A549 (cell line): ENCODE measurements around the gene RNF10.

Experiments used
- CBX8 ChIP-seq: fragments of 200-600 bp; sonication (generic); IDR thresholded peaks from 2 replicates; pipeline ENCODE4 v1.6.1; 2016
- EP300 ChIP-seq, 2 experiments: fragments of >200 bp; sonication (Bioruptor Twin); formaldehyde crosslinking; IDR thresholded peaks; 2 replicates in 1 of 2; 3 replicates in 1 of 2; pipeline ENCODE4 v1.6.1; 2016 to 2017
- HOXB13 ChIP-seq: fragments of 250-450 bp; sonication (Bioruptor Pico); IDR thresholded peaks from 2 replicates; pipeline ENCODE4 v1.5.0; 2020; ENCODE audit warnings: low read depth, mild to moderate bottlenecking, moderate library complexity
- POLR2A ChIP-seq: IDR thresholded peaks from 2 replicates; pipeline ENCODE4 v1.6.1; 2012; ENCODE audit warnings: mild to moderate bottlenecking, low read length
- RAD21 ChIP-seq, 2 experiments: fragments of >200 bp in 1 of 2; sonication (Bioruptor Twin) in 1 of 2; formaldehyde crosslinking in 1 of 2; IDR thresholded peaks in 1 of 2; conservative IDR thresholded peaks in 1 of 2; 2 replicates in 1 of 2; 3 replicates in 1 of 2; pipeline ENCODE4 v1.6.1; 2012 to 2018; ENCODE audit warnings: inconsistent platforms in 1 of 2
- SMC3 ChIP-seq: fragments of >200 bp; sonication (Bioruptor Twin); formaldehyde crosslinking; IDR thresholded peaks from 3 replicates; pipeline ENCODE4 v1.6.1; 2018; ENCODE audit warnings: inconsistent platforms
- TF ChIP-seq, protein P1 (sequence below): fragments of >200 bp; sonication (Bioruptor Twin); formaldehyde crosslinking; IDR thresholded peaks from 3 replicates; pipeline ENCODE4 v1.5.1; 2016

- TF ChIP-seq HOXB13 (CRISPR knock-in tag): no peak
- TF ChIP-seq RAD21 (conservative IDR thresholded peaks at IDR 0.05 in 1 of 2, IDR thresholded peaks at IDR 0.05 in 1 of 2): no peak
- no peak for TF ChIP-seq EP300 (IDR thresholded peaks at IDR 0.05)
- TF ChIP-seq, protein P1, sequence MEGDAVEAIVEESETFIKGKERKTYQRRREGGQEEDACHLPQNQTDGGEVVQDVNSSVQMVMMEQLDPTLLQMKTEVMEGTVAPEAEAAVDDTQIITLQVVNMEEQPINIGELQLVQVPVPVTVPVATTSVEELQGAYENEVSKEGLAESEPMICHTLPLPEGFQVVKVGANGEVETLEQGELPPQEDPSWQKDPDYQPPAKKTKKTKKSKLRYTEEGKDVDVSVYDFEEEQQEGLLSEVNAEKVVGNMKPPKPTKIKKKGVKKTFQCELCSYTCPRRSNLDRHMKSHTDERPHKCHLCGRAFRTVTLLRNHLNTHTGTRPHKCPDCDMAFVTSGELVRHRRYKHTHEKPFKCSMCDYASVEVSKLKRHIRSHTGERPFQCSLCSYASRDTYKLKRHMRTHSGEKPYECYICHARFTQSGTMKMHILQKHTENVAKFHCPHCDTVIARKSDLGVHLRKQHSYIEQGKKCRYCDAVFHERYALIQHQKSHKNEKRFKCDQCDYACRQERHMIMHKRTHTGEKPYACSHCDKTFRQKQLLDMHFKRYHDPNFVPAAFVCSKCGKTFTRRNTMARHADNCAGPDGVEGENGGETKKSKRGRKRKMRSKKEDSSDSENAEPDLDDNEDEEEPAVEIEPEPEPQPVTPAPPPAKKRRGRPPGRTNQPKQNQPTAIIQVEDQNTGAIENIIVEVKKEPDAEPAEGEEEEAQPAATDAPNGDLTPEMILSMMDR: no peak
- TF ChIP-seq POLR2A: no peak
- TF ChIP-seq CBX8: no peak
- no peak for TF ChIP-seq SMC3
These were observed 35.2 kb upstream of the RNF10 start for GRCh38 chr12:120498870-120499515.
